Activated CD4-positive, alpha-beta T cell treated with anti-CD3 and anti-CD28 coated beads, Interleukin-10, Interleukin-2, amounts not matched to agents 100 ng/mL and 50 ng/mL, durations not matched to agents 16 hours and 8 hours (primary cell): ENCODE data around the gene TAF4.

Source experiments
- DNase-seq: peaks from one replicate; pipeline ENCODE4 v3.0.0-alpha.2; 2020

The TAF4 gene

GRCh38 chr20:61927193-61927825, 138.4 kb downstream of the TAF4 start:
- DNase-seq, result no peak

- DNase-seq, result no peak
Measured at GRCh38 chr20:61926796-61927192, 138.9 kb downstream of the TAF4 start.

- DNase-seq, result no peak
Measured at GRCh38 chr20:61926253-61926613, 139.4 kb downstream of the TAF4 start.

- DNase-seq, result no peak
Measured at GRCh38 chr20:61925555-61926252, 140.0 kb downstream of the TAF4 start.

- DNase-seq, result no peak
Measured at GRCh38 chr20:61924858-61925554, 140.7 kb downstream of the TAF4 start.
